Left renal pelvis (tissue), 4 donors: ENCODE measurements around the gene FADS1. TPM values are rescaled to one million over a fixed set of nuclear protein-coding genes. Genes with fewer than 3 reads are reported as not detected.

Experiments used
- DNase-seq, 4 donors: peaks; one replicate each; pipeline ENCODE4 v3.0.0-alpha.2; 2013; ENCODE audit warnings: low read depth in 4 of 4, low spot score in 3 of 4
- polyA plus RNA-seq, 4 donors: library from polyadenylated mRNA; unstranded; fragments of 120-200 nt; gene quantifications; one replicate each; pipeline ENCODE4 v1.2.1, GENCODE V29; 2013; ENCODE audit not compliant: insufficient read length in 4 of 4

Gene FADS1
- polyA plus RNA-seq, 4 donors = 33.2 to 46.7 (median 41.1) TPM

DNA sequence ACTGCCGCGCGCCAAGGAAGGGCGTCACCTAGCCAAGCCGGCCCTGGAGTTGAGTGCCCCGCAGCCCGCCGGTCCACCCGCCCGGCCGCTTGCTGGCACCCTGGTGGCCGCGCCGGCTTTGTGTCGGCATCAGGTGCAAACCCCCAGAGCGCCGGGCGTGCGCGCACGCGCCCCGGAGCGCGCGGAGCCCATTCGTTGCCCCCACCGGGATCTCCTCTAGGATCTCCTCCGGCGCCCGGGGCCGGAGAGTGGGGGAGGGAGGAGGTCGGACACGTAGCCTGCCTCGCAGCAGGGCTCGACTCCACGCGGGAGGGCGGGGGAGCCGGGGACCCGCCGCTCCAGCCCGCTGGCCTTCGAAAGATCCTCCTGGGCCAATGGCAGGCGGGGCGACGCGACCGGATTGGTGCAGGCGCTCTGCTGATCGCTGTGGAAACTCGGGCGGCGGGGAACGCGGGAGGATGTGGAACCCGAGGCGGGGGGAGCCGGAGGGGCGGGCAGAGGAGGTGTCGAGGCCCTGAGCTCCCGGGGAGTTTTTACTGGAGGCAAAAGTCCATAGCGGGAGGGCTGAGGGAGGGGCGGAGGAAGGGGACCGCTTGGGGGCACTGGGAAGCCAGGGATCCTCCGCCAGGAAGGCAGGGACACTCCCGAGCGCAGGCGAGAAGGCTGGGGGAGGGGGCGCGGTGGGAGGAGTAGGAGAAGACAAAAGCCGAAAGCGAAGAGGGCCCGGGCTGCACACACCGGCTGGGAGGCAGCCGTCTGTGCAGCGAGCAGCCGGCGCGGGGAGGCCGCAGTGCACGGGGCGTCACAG, 11.0 kb upstream of the FADS1 start, which contains the start of gene FADS2:
Gene FADS2, plus strand, starts transcription at position 730 of the 808 bp plus-strand sequence. CDS start 91 bp downstream, outside the sequence.
- peak in 3 of 4 donors; percentile 67 to 88 (median 74) for DNase-seq

DNA sequence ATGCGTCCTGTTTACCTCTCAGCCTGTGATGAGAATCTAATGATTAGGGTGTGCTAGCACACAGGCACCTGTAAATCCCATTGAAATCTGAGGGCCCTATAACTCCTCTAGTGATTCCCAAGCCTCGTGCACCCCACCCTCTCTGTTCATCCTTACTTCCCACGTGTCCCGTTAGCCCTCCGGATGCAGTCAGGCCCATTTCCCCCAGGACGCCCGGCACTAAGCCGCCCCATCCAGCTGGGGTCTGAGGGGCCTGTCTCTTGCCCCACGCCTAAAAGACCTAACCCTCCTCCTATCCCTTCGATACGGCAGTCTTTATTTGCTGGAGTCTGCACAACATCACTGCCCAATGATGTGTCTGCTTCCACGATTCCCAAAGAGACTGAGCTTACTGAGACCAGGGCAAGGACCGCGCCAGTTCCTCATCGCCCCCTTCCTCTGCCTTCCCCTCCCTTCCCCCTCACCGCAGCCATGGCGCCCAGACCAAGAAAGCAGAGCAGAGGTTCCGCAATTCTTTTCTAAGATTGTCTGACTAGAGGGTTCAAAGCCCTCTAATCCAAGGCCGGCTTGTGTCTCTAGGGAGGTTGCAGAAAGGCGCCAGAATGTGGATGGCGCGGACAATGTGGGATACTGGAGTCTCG, 10.2 kb upstream of the FADS1 start:
- peak in 1 of 4 donors; percentile 20 for DNase-seq

DNA sequence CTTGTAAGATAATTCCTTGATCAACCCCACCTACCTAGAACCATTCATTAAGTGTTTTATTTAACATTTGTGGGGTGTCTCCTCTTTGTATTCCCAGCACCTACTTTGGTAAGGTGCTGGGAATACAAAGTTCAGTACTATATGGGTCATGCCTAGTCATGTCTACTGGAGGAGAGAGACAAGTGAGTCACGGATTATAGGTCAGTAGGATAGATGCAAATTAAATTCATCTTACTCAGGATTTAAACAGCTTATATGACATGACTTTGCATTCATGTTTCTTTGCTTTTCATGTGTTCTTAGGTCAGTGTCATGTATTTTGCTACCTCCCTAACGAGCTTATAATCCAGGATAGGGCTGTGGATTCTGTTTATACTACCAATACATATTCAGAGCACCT, 3.4 kb upstream of the FADS1 start:
- no peak for DNase-seq

DNA sequence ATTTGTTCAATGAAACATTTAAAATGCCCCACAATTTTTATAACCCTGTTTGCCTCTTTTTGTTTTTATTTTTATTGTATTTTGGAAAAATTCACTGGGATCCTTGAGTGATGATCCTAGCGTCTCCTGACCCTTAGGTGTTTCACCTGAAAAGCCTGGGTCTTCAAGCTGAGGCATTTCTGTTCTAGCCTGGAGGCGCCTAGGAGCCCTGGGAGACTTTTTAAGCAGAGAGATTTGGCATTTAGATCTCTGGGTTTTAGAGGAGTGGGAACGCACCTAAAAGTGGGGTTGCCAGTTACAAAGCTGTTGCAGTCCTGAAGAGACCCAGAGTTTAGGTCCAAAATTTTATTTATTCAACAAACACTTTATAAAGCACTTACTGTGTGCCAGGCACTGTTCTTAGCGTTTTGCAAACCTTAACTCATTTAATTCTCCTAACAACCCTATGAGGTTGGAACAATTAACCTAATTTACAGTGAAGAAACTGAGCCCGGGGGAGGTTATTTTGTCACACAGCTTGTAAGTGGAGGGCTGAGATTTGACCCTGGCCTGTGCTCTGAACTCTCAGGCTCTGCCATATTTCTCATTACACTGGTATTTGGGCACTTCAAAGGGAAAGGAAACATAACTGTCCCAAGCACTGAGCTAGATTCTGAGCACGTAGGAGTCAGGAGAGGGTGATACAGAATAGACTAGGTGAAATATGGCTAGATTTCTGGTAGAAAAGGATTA, 834 bp upstream of the FADS1 start:
- DNase-seq = no peak

DNA sequence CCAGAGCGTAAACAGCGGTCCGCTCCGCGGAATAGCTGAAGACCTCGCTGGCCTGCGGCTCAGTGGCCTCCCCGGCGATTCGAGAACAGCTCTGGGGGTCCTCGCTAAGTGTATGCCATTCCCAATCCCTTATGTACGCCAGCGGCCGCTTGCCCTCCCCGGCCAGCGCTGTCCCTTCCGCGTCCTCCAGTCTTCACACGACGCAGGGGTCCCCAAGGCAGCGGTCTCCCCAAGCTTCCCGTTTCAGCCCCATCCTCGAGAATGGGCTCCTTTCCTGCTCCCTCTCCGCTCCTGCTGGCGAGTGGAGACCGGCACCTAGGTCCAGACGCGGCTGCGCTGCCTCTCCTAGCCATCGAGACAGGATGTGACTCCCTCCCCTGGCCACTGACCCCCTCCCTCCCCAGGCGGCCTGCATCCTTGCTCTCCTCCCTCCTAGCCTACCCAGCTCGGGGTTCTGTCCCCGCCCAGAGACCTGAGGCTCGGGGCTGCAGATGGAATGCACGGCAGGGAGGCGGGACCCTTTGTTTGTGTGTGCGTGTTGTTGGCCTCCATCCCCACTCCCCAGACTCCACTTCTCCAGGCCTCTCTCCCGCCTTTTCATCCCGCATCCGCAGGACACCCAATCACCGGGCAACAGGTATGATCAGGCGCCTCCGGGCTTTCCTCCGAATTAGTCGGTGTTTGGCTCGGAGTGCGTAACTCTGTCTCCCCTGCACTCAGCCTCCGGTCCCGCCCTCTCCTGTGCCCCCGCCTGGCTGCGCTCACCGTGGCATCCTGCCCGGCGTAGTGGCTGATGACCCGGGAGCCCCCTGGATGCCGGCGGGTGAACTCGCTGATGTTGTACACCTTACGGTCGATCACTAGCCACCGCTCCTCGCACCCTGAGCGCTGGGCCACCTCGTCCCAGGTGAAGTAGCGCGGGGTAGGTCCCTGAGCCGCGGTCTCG, 740 bp downstream of the FADS1 start:
- peak in 1 of 4 donors; percentile 53 for DNase-seq

DNA sequence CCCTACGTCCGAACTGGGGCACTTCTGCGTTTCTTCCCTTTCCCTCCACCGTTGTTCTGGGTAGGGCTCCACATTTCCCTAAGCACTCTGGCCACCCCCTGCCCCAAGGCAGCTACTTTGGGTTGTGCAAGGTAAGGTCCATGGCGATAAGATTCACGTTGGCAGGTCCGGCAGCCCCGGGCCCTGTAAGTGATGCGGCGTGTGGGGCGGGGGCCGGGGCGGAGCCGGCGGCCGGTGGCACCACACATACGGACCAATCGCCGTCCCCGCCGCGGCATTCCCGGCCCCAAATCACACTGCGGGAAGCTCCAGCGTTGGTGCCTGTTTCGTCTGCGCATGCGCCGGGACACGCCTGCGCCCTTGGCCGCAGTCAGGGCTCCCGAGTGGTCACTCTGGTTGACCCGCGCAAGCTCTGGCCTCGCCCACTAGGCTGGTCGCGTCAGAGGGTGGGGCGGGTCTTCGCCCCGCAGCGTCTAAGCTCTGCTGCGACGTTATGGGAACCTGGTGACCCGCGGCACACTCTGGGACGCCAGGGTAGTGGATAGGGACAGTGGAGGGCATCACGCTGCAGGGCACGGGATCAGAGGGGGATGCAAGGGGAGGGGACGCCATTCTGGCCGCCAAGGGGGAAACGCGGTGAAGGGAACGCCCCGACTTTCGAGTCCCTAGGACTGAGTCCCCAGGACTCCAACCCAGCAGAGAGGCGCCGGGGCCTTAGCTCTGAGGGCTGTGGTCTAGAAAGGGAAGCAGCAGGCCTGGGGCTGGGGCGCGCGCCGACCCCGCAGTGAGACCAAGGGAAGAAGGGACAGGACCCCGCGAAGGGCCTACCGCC, 1.6 kb downstream of the FADS1 start:
- DNase-seq = peak; percentile 81 to 87 (median 83)

DNA sequence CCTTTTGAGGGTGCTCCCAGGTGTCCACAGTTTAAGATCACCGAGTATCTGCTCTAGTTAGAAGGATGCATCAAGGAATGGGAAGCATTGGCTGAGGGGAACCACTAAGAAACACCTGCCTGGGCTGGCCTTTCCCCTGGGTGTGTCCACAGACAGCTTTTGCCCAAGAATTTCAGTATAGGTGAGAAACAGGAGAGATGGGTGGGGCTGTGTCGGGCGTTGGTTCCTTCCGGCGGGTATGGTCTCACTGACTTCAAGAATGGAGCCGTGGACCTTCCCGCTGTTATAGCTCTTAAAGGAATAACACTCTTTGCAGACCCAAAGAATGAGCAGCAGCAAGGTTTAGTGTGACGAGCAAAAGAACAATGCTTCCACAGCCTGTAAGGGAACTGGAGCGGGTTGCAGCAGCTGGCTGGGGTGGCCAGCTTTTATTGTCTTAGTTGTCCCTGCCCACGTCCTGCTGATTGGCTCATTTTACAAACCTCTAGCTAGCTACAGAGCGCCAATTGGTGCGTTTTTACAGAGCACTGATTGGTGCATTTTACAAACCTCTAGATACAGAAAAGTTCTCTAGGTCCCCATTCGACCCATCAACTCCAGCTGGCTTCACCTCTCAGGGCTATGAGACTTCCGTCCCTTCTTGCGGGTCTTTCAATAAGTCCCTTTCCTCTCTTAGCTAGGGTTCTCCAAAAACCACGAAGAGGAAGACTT, 2.4 kb downstream of the FADS1 start:
- DNase-seq = no peak

DNA sequence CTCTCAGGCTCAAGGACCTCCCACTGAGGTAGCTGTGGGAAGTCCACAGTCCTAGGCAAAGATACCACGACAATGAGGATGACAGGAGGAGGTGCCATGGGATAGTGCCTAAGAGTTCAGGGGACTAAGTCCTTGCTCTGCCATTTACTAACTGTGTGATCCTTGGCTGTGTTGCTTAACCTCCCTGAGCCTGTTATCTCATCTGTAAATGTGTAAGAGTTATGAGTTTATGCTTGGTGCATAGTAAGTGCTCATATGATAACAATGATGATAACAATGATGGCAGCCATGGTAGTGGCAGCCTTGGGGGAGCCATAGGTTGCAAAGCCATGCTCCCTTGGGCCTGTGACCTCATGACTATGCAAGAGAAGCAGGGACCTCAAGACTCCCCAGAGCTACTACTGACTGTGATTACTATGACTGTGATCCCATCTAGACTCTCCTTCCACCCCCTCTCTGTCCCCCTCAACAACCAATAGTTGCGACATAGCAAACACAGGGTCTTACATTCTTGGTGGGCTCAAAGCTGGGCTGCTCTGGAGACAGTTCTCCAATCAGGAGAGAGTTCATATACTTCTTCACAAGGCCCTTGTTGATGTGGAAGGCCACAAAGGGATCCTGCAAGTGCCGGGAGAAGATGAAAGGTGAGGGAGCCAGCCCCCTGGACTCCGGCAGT, 3.9 kb downstream of the FADS1 start:
- DNase-seq = no peak

DNA sequence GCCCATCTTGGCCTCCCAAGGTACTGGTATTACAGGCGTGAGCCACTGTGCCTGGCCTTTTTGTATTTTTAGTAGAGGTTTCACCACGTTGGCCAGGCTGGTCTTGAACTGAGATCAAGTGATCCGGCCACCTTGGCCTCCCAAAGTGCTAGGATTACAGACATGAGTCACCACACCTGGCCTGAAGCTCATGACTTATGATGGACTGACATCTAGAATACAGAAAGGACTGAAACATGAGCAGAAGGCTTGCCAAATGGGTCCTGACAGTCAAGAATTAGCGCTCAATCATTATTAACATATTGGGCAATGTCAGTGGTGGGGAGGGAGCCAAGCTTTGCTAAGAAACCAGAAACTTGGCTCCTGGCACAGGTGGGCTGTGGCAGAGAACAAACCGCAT, 5.0 kb downstream of the FADS1 start:
- DNase-seq = no peak

DNA sequence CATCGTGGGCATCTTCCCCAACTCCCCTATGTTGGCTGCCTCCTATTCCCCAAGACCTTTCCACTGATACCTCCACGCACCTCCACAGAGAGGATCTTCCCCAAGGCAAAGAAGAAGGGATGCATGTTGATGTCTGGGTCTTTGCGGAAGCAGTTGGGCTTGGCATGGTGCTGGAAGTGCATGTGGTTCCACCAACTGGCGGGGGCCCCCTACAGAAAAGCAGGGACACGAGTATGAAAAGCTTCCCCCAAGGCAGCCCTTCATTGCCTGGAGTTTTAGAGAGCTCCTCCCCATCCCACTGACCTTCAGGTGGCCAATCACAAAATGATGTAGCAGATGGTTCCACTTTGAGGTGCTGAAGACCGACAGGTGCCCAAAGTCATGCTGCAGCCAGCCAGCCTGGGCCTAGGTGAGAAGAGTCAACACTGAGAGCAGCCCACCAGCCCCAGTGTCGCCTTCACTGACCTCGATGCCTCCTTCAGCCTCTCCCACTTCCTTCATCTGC, 6.1 kb downstream of the FADS1 start:
- DNase-seq = no peak

DNA sequence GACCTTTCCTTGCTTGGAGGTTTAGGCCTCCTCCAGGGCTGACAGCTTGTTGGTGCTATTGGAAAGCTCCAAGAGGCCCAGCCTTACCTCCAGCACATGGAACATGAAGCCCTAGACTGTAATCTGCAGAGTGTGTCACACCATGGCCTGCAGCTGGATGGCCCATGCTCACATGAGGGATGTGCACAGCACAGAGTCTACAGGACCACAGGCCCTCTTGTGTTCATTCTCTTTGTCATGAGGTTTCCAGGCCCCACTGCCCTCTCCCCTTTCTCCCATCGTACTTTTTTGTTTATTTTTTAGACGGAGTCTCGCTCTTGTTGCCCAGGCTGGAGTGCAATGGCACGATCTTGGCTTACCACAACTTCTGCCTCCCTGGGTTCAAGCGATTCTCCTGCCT, 10.0 kb downstream of the FADS1 start:
- no peak for DNase-seq

DNA sequence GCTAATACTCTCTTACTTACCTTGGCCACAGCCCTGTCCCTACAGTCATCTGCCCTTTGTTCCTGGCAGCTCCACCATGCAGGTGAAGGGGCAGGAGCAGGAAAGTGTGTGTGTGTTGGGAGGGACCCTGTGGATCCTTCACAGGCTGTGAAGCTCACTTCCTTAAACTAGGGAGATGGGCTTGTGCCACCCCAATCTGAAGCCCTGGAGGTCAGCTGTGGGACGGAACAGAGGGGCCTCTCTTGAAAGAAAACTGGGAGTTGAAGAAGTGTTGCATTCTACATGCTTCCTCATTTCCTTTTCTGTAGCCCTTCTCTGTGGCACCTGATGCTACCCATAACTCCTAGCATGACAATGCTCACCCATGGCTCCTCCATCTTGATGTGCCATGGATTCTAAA, 11.7 kb downstream of the FADS1 start:
- DNase-seq = no peak

DNA sequence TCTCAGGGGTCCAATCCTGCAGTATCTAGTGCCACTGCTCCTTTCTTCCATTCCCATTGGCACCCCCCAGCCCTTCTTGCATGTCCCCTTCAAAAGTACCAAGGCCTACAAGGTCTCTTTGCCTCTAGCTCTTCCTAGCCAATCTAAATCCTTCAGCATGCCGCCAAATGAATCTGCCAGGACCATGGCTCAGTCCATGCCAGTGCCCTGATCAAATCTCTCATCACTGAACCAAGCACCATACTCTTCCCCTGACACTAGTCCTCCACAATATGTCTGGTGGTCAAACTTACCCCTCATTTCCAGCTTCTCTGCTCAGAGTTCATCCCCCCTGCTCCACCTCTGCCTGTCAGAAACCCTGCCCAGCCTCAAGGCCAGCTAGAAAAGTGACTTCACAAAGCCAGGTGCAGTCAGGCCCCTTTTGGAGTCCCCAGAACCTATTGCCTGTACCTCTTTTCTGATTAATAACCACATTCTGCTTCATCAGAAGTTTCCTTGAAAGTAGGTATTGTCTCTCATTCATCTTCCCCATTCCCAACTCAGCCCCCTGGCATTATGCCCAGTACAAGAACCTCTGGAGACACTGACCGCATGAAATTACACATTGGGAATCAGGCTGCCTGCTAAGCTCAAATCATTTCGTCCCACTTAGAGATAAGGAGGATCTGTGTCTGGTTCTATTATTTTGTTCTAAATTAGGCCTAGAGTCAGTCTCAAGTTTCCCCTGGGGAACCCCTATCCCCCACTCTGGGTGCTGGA, 12.7 kb downstream of the FADS1 start:
- DNase-seq = no peak

DNA sequence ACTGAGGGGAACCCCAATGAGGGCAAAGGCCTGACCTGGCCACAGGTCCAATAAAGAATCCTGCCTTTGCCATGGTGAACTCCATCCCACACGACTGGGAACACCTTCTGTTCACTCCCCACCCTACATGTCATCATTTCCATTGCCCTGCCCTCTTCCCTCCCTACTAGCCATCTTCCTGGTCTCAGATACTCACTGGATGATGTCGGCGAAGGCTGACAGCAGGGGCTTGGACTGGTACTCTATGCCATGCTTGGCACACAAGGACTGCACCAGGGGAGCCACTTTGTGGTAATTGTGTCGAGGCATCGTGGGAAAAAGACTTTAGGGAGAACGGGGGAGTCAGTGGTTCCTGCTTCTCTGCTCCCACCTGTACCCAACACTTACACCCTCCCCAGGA, 14.2 kb downstream of the FADS1 start:
- no peak for DNase-seq

DNA sequence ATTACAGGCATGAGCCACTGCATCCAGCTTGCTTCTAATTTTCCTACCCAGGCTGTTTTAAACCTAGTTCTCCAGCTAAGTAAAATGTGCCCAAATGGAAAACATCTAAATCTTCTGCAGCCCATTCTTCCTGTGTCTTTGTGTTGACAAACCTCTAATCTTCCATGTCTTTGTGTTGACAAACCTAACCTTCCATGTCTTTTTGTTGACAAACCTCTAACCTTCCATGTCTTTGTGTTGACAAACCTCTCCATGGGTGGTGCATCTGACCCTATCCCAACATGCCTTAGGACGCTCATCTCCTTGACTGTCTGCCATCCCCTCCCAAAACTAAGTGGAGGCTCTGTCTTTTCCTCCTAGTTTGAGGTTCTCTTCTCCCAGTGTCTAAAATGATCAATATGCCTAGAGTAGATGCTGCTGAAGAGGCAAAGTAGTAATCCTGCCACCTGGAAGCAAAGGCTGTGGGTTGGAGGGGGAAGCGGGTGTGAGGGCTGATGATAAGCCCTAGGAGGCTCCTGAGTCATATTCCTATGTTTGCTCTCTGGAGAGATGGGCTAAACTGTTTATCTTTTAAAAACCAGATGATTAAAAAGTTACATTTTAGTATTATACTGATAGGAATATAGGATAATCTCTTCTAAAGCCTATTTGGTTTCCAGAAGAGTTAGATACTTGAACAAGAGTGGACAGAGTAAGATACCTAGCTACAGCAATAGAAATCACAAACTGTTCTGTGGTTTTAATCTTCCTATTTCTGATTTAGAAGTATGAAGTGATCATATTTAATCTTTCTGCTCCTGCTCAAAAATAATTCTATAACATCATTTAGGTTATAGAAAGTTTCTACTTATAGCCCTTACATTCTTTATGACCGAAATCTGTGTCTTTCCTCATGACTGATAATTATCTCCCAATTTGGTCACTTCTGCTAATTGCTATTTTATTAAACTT, 16.2 kb downstream of the FADS1 start:
- no peak for DNase-seq

DNA sequence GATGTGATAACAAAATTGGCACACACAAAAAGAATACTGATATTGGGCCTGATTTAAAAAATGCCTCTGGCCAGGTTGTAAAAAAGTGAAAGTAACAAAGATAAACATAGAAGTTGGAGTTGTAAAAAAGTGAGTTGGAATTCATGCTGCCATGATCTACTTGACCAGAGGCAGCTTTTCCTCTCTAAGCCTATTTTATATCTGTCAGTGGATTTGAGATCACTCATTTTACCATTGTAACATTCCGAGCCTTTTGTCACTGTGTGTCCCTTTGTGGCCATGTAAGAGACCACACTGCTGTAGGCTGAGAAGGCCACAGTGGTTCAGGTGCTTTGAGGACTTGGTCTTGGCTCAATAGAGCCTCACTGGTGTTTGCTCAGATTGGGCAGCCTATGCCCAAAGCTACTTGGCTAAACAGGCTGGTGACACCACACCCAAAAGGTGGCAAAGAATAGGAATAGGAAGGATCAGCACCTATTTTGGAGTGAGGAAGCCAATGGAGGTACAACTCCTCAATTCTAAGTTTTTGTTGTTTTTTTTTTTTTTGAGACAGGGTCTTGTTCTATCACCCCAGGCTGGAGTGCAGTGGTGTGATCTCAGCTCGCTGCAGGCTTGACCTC, 17.0 kb downstream of the FADS1 start:
- no peak for DNase-seq
